Lung (tissue), 12 donors: ENCODE measurements around the gene KRTAP2-1. TPM values are rescaled to one million over a fixed set of nuclear protein-coding genes. Genes with fewer than 3 reads are reported as not detected.
"Not testable (repeated sequence)": the region's sequence is repeated elsewhere in the genome, so short reads cannot be mapped to it uniquely, and the experiment has no call there.

Experiments
- ATAC-seq: fragments of 200-7000 bp; cut with Tn5 transposase; one replicate; pipeline ENCODE4 v1.9.1; 2020; ENCODE audit warnings: moderate number of reproducible peaks; ENCODE audit not compliant: insufficient read depth, low FRiP score
- DNase-seq, 3 donors: peaks; one replicate each; pipeline ENCODE4 v3.0.0-alpha.2; 2013 to 2017
- H3K27ac ChIP-seq, 2 donors: one replicate each; pipeline ENCODE4 v1.5.1; 2013; ENCODE audit warnings: mild to moderate bottlenecking in 2 of 2, moderate library complexity in 2 of 2, control low read depth in 1 of 2, inconsistent platforms in 1 of 2, low read depth in 1 of 2, low read length in 1 of 2
- H3K27me3 ChIP-seq, 3 donors: one replicate each; pipeline ENCODE4 v1.5.1; 2013; ENCODE audit warnings: low read length in 2 of 3; ENCODE audit not compliant: control insufficient read depth in 3 of 3, insufficient read depth in 3 of 3
- H3K36me3 ChIP-seq, 4 donors: one replicate each; pipeline ENCODE4 v1.5.1; 2013; ENCODE audit warnings: low read length in 4 of 4, mild to moderate bottlenecking in 1 of 4, moderate library complexity in 1 of 4; ENCODE audit not compliant: control insufficient read depth in 4 of 4, insufficient read depth in 4 of 4
- H3K4me1 ChIP-seq, 5 donors: one replicate each; pipeline ENCODE4 v1.5.1; 2013; ENCODE audit warnings: low read length in 5 of 5, mild to moderate bottlenecking in 2 of 5, moderate library complexity in 1 of 5; ENCODE audit not compliant: control insufficient read depth in 5 of 5, insufficient read depth in 5 of 5
- H3K4me3 ChIP-seq: one replicate; pipeline ENCODE4 v1.5.1; 2013; ENCODE audit warnings: mild to moderate bottlenecking, control low read depth, moderate library complexity
- H3K9ac ChIP-seq, 2 donors: one replicate each; pipeline ENCODE4 v1.5.1; 2013; ENCODE audit warnings: low read length in 2 of 2, control low read depth in 1 of 2; ENCODE audit not compliant: insufficient read depth in 1 of 2
- H3K9me3 ChIP-seq, 4 donors: one replicate each; pipeline ENCODE4 v1.5.1; 2013; ENCODE audit warnings: low read length in 3 of 4, mild to moderate bottlenecking in 1 of 4, moderate library complexity in 1 of 4; ENCODE audit not compliant: control insufficient read depth in 4 of 4, insufficient read depth in 3 of 4
- WGBS, 2 donors: extraction: QIAGEN DNeasy Blood & Tissue Kit; methylation state at CpG; one replicate each; pipeline ENCODE4 v1.1.7; 2013; 5-methylcytosine and 5-hydroxymethylcytosine counted together
- polyA plus RNA-seq, 2 donors: library from polyadenylated mRNA; stranded (reverse); fragments of 200-250 nt; gene quantifications; one replicate each; pipeline ENCODE4 v1.2.1, GENCODE V29; 2013
- total RNA-seq, 2 donors: library from RNA; depleted of rRNA in 1 of 2; stranded (reverse); fragments of >200 nt in 1 of 2; gene quantifications; one replicate each; pipeline ENCODE4 v1.2.1, GENCODE V29; 2014 to 2021
- TF ChIP-seq, protein P1 (sequence below): IDR thresholded peaks from 2 replicates; pipeline ENCODE4 v1.5.1; 2012; ENCODE audit warnings: mild to moderate bottlenecking; ENCODE audit errors: control extremely low read depth, extremely low read depth
- donor health status: control.
- donor health status: control.
- donor health status: Bipolar disorder and iron deficiency.
- donor health status: healthy.
- donor health status: DM: yes; HTN: yes; CAD: no.

The KRTAP2-1 gene
- total and polyA plus RNA-seq, 4 donors = not detected

- Histone ChIP-seq H3K4me1 (no peaks in the 10 kb centered on the region), H3K9me3 (peaks cover 0 to 3% (median 0%) of the 10 kb centered on the region in 4 donors), H3K27me3 (peaks cover 0 to 9% (median 7%) of the 10 kb centered on the region in 3 donors), H3K36me3 (no peaks in the 10 kb centered on the region), H3K27ac (no peak overlapping the region), H3K9ac (no peak overlapping the region), H3K4me3 (no peak overlapping the region)
- ATAC-seq (no peak), DNase-seq (no peak)
- TF ChIP-seq, protein P1, sequence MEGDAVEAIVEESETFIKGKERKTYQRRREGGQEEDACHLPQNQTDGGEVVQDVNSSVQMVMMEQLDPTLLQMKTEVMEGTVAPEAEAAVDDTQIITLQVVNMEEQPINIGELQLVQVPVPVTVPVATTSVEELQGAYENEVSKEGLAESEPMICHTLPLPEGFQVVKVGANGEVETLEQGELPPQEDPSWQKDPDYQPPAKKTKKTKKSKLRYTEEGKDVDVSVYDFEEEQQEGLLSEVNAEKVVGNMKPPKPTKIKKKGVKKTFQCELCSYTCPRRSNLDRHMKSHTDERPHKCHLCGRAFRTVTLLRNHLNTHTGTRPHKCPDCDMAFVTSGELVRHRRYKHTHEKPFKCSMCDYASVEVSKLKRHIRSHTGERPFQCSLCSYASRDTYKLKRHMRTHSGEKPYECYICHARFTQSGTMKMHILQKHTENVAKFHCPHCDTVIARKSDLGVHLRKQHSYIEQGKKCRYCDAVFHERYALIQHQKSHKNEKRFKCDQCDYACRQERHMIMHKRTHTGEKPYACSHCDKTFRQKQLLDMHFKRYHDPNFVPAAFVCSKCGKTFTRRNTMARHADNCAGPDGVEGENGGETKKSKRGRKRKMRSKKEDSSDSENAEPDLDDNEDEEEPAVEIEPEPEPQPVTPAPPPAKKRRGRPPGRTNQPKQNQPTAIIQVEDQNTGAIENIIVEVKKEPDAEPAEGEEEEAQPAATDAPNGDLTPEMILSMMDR = no peak
Observed at GRCh38 chr17:41052566-41052965, 5.5 kb upstream of the KRTAP2-1 start.

- no peaks in the 10 kb centered on the region for H3K36me3 ChIP-seq
- peaks cover 0 to 3% (median 0%) of the 10 kb centered on the region in 4 donors for H3K9me3 ChIP-seq
- WGBS, 2 donors = 41 to 79% methylated on average over 2 of the region's 2 CpGs
- no peak for ATAC-seq
- H3K4me3 ChIP-seq = no peak overlapping the region
- H3K27ac ChIP-seq = no peak overlapping the region
- H3K27me3 ChIP-seq = peaks cover 0 to 9% (median 8%) of the 10 kb centered on the region in 3 donors
- TF ChIP-seq, protein P1 = no peak
- no peak overlapping the region for H3K9ac ChIP-seq
- DNase-seq = no peak
- H3K4me1 ChIP-seq = no peaks in the 10 kb centered on the region
Observed at GRCh38 chr17:41049110-41049509, 2.0 kb upstream of the KRTAP2-1 start.

DNA sequence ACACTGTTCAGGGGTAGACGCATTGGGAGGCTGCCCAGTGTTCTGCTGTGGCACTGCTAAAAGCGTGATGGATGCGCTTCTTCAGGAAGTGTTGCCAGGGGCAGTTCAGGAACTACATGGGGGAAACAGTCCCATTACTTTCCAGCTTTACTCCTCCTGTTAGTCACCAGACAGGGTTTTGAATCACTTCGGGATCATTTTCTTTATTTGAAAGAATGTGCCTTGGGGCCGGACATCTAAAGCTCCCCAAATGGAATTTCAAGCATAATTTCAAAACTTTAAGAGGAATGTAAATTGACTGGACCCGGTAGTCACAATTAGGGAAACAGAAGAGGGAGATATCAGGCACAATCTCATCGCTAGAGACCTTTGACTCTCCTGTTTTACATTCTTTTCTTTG is 1.3 kb upstream of the KRTAP2-1 start:
- H3K9me3 ChIP-seq = peaks cover 0 to 1% (median under 1%) of the 10 kb centered on the region in 4 donors
- no peaks in the 10 kb centered on the region for H3K4me1 ChIP-seq
- WGBS, 2 donors = 62 to 75% methylated on average over 7 of the region's 7 CpGs
- no peak overlapping the region for H3K4me3 ChIP-seq
- no peak for DNase-seq
- H3K36me3 ChIP-seq = no peaks in the 10 kb centered on the region
- peaks cover 0 to 9% (median 8%) of the 10 kb centered on the region in 3 donors for H3K27me3 ChIP-seq
- ATAC-seq = no peak
- TF ChIP-seq, protein P1 = no peak
- H3K9ac ChIP-seq = no peak overlapping the region
- H3K27ac ChIP-seq = no peak overlapping the region

DNA sequence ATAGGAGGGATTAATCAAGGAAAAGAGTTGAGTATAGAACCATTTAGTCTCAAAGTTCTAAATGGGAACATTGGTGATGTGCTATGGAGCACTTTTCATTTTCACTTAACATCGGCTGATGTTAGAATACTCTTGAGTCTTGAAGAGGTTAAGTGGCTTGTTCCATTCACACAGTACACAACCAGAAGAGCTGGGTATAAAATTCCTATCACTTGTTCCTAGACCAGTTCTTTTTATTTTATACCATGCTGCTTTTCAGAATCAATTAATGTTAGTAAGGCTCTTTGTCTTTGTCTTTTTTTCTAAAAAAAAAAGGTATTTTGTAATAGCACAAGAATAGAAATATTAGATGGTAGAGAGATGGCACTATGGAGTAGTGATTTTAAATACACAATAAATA is 4.2 kb downstream of the KRTAP2-1 start:
- peaks cover 0 to 3% (median 0%) of the 10 kb centered on the region in 4 donors for H3K9me3 ChIP-seq
- H3K27ac ChIP-seq = no peak overlapping the region
- DNase-seq (no peak), ATAC-seq (no peak)
- TF ChIP-seq, protein P1 = no peak
- H3K9ac ChIP-seq = no peak overlapping the region
- H3K4me3 ChIP-seq = no peak overlapping the region
- H3K36me3 ChIP-seq = no peaks in the 10 kb centered on the region
- WGBS, 2 donors = 89 to 97% methylated on average over 1 of the region's 1 CpG
- no peaks in the 10 kb centered on the region for H3K4me1 ChIP-seq
- H3K27me3 ChIP-seq = peaks cover 0 to 2% (median 0%) of the 10 kb centered on the region in 3 donors

DNA sequence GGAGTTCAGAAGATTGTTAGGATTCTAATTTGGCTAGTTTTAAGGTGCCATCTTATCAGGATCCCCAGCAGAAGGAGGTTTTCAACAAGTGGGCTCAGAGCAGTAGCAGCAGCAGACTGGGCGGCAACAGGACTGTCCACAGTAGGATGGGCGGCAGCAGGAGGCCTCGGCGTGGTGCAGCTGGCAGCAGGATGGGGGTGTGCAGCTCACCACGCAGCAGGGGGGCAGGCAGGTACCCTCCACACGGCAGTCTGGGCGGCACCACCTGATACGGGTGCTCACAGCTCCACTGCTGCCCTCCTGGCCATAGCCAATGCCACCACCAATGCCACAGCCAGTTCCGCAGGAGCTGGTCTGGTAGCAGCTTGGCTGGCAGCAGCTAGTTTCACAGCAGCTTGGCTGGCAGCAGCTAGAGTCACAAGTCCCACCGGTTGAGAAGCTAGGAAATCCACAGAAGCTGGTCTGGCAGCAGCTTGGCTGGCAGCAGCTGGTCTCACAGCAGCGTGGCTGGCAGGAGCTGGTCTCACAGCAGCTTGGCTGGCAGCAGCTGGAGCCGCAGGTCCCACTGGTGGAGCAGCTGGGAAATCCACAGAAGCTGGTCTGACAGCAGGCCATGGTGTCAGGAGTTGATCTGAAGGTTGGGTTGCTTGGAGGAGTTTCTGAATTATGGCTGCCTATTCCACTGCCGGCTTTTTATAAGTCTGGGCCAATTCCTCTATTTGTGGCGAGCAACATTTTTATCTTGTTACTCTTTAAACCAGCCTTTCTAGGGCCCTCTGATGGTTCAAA is 6.1 kb downstream of the KRTAP2-1 start, which contains the start of gene KRTAP1-1:
KRTAP1-1 (minus strand) TSS at position 668 of the 789 bp plus-strand sequence; CDS start at position 615, 53 bp downstream.
- H3K9me3 ChIP-seq, H3K4me1 ChIP-seq, H3K4me3 ChIP-seq, H3K27me3 ChIP-seq, DNase-seq, ATAC-seq, H3K27ac ChIP-seq, H3K36me3 ChIP-seq, H3K9ac ChIP-seq: not testable (repeated sequence)
- 75 to 92% methylated on average over 13 to 14 of the region's 14 CpGs for WGBS, 2 donors
